CD4-positive, alpha-beta T cell (primary cell): ENCODE results near the gene FXYD6. TPM values are rescaled to one million over a fixed set of nuclear protein-coding genes. Genes with fewer than 3 reads are reported as not detected.
A peak's percentile ranks its signal among the peaks of the same experiment; 100 is the strongest.

Source experiments
- ATAC-seq: fragments of 200-7000 bp; cut with Tn5 transposase; one replicate; pipeline ENCODE4 v1.10.0; 2022; ENCODE audit warnings: mild to moderate bottlenecking; ENCODE audit not compliant: poor library complexity
- CTCF ChIA-PET: fragments of 350-600 bp; sonication (Branson Sonifier 250); formaldehyde crosslinking; loops from one replicate; lab custom pipeline; 2021; ENCODE audit warnings: antibody characterized with exemption, inconsistent platforms; lab: Charles Lee
- POLR2A ChIA-PET: fragments of 350-600 bp; sonication (Branson Sonifier 250); formaldehyde crosslinking; loops from one replicate; lab custom pipeline; 2021; ENCODE audit warnings: antibody characterized with exemption, inconsistent platforms; lab: Charles Lee
- DNase-seq, 14 experiments: peaks; one replicate each; pipeline ENCODE4 v3.0.0-alpha.2; 2013 to 2020; ENCODE audit warnings: mixed read lengths in 2 of 14
- H3K27ac ChIP-seq, 2 donors: one replicate each; pipeline versions ENCODE4 v1.5.1 to v1.7.0; 2013; ENCODE audit warnings: low read length in 2 of 2, low read depth in 1 of 2, mild to moderate bottlenecking in 1 of 2
- H3K27me3 ChIP-seq, 2 experiments: 1 replicate in 1 of 2; 2 replicates in 1 of 2; pipeline versions ENCODE4 v1.6.1 to v1.7.0; 2013; ENCODE audit warnings: low read length in 2 of 2, control low read depth in 1 of 2, mild to moderate bottlenecking in 1 of 2, moderate library complexity in 1 of 2; ENCODE audit not compliant: insufficient read depth in 2 of 2, control insufficient read depth in 1 of 2
- H3K36me3 ChIP-seq: one replicate; pipeline ENCODE4 v1.6.1; 2013; ENCODE audit warnings: low read length, control low read depth; ENCODE audit not compliant: insufficient read depth
- H3K4me1 ChIP-seq: one replicate; pipeline ENCODE4 v1.6.1; 2013; ENCODE audit warnings: low read length, control low read depth; ENCODE audit not compliant: insufficient read depth
- H3K4me3 ChIP-seq: one replicate; pipeline ENCODE4 v1.5.1; 2013; ENCODE audit warnings: mild to moderate bottlenecking, low read length, moderate library complexity
- H3K9me3 ChIP-seq, 2 experiments: 1 replicate in 1 of 2; 2 replicates in 1 of 2; pipeline versions ENCODE4 v1.6.1 to v1.7.0; 2013; ENCODE audit warnings: low read length in 2 of 2, mild to moderate bottlenecking in 2 of 2, control low read depth in 1 of 2, moderate library complexity in 1 of 2; ENCODE audit not compliant: control insufficient read depth in 1 of 2, insufficient read depth in 1 of 2
- H3K27ac Mint-ChIP-seq: one replicate; pipeline ENCODE4 v1.8.0; 2020; ENCODE audit warnings: mixed read lengths
- H3K27me3 Mint-ChIP-seq: one replicate; pipeline ENCODE4 v1.8.0; 2021; ENCODE audit warnings: mixed read lengths
- H3K36me3 Mint-ChIP-seq: one replicate; pipeline ENCODE4 v1.8.0; 2021; ENCODE audit warnings: low read depth, mixed read lengths
- H3K4me1 Mint-ChIP-seq: one replicate; pipeline ENCODE4 v1.8.0; 2021; ENCODE audit warnings: low read depth, mixed read lengths
- H3K4me3 Mint-ChIP-seq: one replicate; pipeline ENCODE4 v1.8.0; 2020; ENCODE audit warnings: mild to moderate bottlenecking, mixed read lengths
- H3K9me3 Mint-ChIP-seq: one replicate; pipeline ENCODE4 v1.8.0; 2020; ENCODE audit warnings: mixed read lengths
- intact Hi-C, 2 experiments: fragments of 100-400 bp; cut with DNase I in 1 of 2; cut with micrococcal nuclease in 1 of 2; formaldehyde crosslinking; loops; one replicate each; pipeline versions ENCODE4 v1.15.1 to v1.9.0; 2023 to 2025; cut with DNase I, micrococcal nuclease
- total RNA-seq, 174 experiments: library from RNA in 2 of 174; stranded (reverse) in 2 of 174; gene quantifications; one replicate each; pipeline ENCODE4 v1.2.3 and lab custom pipeline; 2021 to 2026
- TF ChIP-seq, protein P1 (sequence below): fragments of 200-600 bp; IDR thresholded peaks from one replicate; pipeline ENCODE4 v1.8.0; 2022; ENCODE audit warnings: antibody characterized with exemption, mild to moderate bottlenecking

The FXYD6 gene
- total RNA-seq, 2 experiments from 2014 or later, result not detected

- intact Hi-C loops, result no loop called here
- peaks cover 50% of the 10 kb centered on the region for H3K4me1 ChIP-seq
Observed at GRCh38 chr11:117829369-117829725, 47.1 kb downstream of the FXYD6 start.

DNA sequence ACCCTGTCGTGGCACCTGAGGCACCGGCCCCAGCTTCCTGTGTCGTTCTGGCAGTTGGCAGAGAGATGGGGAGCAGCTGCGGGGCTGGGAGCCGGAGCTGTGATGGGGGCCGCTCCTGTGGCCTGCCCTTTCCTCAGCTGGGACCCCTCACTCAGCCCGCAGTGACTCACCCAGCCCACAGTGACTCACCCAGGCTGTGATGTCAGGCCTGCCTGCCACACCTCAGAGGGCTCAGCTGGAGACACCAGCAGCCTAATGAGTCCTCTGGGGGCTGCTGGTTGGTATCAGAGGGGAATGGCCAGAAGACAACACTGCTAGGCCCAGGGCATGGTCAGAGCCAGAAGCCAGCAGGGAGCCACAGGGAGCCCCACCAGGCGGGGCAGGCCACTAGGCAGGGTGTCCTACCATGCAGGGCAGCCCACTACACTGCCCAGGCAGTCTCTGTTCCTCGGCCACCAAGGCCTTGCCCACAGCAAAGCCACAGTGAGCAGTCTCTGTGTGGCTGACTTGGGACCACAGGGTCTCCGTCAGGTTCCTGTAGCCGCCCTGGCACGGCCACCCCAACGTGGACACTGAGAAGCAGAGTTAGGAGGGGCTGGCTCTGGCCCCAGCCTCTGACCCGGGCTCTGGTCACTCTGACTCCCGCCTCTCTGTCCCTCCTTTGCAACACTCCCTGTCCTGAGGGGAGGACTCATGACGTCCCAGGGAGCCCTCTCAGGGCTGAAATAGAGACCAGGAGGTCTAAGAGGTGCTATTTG lies 47.7 kb downstream of the FXYD6 start:
- TF ChIP-seq, protein P1, sequence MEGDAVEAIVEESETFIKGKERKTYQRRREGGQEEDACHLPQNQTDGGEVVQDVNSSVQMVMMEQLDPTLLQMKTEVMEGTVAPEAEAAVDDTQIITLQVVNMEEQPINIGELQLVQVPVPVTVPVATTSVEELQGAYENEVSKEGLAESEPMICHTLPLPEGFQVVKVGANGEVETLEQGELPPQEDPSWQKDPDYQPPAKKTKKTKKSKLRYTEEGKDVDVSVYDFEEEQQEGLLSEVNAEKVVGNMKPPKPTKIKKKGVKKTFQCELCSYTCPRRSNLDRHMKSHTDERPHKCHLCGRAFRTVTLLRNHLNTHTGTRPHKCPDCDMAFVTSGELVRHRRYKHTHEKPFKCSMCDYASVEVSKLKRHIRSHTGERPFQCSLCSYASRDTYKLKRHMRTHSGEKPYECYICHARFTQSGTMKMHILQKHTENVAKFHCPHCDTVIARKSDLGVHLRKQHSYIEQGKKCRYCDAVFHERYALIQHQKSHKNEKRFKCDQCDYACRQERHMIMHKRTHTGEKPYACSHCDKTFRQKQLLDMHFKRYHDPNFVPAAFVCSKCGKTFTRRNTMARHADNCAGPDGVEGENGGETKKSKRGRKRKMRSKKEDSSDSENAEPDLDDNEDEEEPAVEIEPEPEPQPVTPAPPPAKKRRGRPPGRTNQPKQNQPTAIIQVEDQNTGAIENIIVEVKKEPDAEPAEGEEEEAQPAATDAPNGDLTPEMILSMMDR, result no peak
- ATAC-seq, result peak; percentile 87
- H3K27me3 Mint-ChIP-seq, result no peaks in the 10 kb centered on the region
- Histone ChIP-seq H3K4me1 (peaks cover 56% of the 10 kb centered on the region), H3K27ac (peak overlapping the region in 1 of 2 donors; percentile 29), H3K27me3 (no peaks in the 10 kb centered on the region), H3K4me3 (no peak overlapping the region), H3K9me3 (no peaks in the 10 kb centered on the region), H3K36me3 (no peaks in the 10 kb centered on the region)
- H3K4me1 Mint-ChIP-seq, result peaks cover 54% of the 10 kb centered on the region
- POLR2A ChIA-PET, result interaction anchor here (0.8 to 1.6 kb wide), 8 partner anchors 12 to 225 kb away, joined by 3 to 9 read pairs (median 4); partner anchors contain the start of gene IL10RA
- CTCF ChIA-PET, result interaction anchor here (0.8 to 4.5 kb wide), 5 partner anchors 12 to 403 kb away, joined by 3 to 18 read pairs (median 8); no protein-coding TSS in a partner anchor
- H3K9me3 Mint-ChIP-seq, result no peaks in the 10 kb centered on the region
- H3K4me3 Mint-ChIP-seq, result peak overlapping the region; percentile 45
- peak; percentile 36 to 92 (median 82) for DNase-seq
- peak overlapping the region; percentile 83 for H3K27ac Mint-ChIP-seq
- intact Hi-C loops, result no loop called here
- H3K36me3 Mint-ChIP-seq, result no peaks in the 10 kb centered on the region

More at GRCh38 chr11:117829369-117829725, 47.1 kb downstream of the FXYD6 start:
- no peak overlapping the region for H3K27ac ChIP-seq
- Mint-ChIP-seq H3K4me3 (no peak overlapping the region), H3K4me1 (peaks cover 49% of the 10 kb centered on the region), H3K9me3 (no peaks in the 10 kb centered on the region), H3K27ac (no peak overlapping the region), H3K27me3 (no peaks in the 10 kb centered on the region), H3K36me3 (no peaks in the 10 kb centered on the region)
- TF ChIP-seq, protein P1, result no peak
- H3K4me3 ChIP-seq, result no peak overlapping the region
- no peak for ATAC-seq
- no peaks in the 10 kb centered on the region for H3K36me3 ChIP-seq
- H3K9me3 ChIP-seq, result no peaks in the 10 kb centered on the region
- POLR2A ChIA-PET, result no interaction called here
- DNase-seq, result peak in 1 of 14 experiments; percentile 29
- CTCF ChIA-PET, result interaction anchor here (4.5 kb wide), 1 partner anchor 12 kb away, joined by 18 read pairs; no protein-coding TSS in a partner anchor
- no peaks in the 10 kb centered on the region for H3K27me3 ChIP-seq

DNA sequence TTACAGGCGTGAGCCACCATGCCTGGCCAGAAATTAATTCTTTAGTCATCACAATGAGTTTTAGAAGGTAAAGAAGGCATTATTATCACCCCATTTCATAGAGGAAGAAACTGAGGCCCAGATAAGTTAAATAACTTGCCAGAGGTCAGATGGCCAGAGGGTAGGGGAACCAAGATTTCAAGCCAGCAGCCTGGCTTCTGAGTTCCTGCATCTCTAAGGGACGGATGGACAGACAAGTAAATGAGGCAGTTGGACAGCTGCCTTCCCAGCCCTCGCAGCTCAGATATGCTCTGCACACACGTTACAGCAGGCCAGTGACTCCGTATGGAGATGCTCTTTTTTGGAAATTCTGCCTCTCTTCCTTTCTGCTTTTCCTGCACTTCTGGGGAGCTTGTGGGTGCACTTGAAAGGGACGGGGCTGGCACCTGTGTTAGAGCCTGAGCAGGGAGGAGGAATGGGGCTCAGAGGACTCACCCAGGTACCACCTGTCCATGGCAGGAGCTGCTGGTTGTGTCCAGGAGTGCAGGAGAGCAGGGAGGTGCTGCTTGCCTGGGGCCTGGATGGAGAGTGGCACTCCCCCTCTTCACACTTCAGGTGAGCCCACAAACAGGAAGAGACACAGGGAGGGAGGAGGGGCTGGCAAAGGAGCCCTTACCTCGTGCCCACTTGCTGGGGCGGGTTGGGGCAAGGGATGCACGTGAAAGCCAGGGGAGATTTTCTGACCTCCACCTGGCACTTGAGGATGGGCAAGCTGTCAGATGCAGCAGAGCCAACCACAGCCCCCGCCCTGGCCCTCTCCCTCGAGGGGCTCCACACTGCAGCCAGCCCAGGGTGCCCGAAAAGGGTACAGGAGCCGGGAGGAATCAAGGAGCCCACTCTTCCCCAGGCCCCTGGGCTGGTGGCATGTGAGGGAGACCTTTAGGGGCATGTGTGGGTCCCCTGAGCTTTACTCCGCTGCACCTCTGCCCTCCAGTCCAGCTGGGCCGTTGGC lies 48.6 kb downstream of the FXYD6 start:
- H3K4me1 Mint-ChIP-seq, result peaks cover 64% of the 10 kb centered on the region
- no peaks in the 10 kb centered on the region for H3K36me3 Mint-ChIP-seq
- H3K27ac Mint-ChIP-seq, result peak overlapping the region; percentile 83
- peaks cover 66% of the 10 kb centered on the region for H3K4me1 ChIP-seq
- no peak overlapping the region for H3K4me3 ChIP-seq
- H3K4me3 Mint-ChIP-seq, result peak overlapping the region; percentile 42
- no peaks in the 10 kb centered on the region for H3K36me3 ChIP-seq
- intact Hi-C loops, result no loop called here
- H3K9me3 ChIP-seq, result no peaks in the 10 kb centered on the region
- peak in 7 of 14 experiments; percentile 32 to 72 (median 64) for DNase-seq
- H3K27me3 ChIP-seq, result no peaks in the 10 kb centered on the region
- POLR2A ChIA-PET, result interaction anchor here (0.8 to 1.6 kb wide), 10 partner anchors 11 to 226 kb away, joined by 3 to 9 read pairs (median 4); partner anchors contain the start of gene IL10RA
- H3K27me3 Mint-ChIP-seq, result no peaks in the 10 kb centered on the region
- CTCF ChIA-PET, result interaction anchor here (0.8 to 4.5 kb wide), 5 partner anchors 11 to 402 kb away, joined by 3 to 18 read pairs (median 8); no protein-coding TSS in a partner anchor
- no peaks in the 10 kb centered on the region for H3K9me3 Mint-ChIP-seq
- TF ChIP-seq, protein P1, result no peak
- H3K27ac ChIP-seq, result no peak overlapping the region
- ATAC-seq, result peak; percentile 54
